IMR-90 (cell line): ENCODE data around the gene MICU1. TPM values are rescaled to one million over a fixed set of nuclear protein-coding genes. Genes with fewer than 3 reads are reported as not detected.
"Not testable (repeated sequence)": the region's sequence is repeated elsewhere in the genome, so short reads cannot be mapped to it uniquely, and the experiment has no call there.

Experiments
- ATAC-seq: fragments of 200-7000 bp; cut with Tn5 transposase; 2 replicates; pipeline ENCODE4 v1.9.1; 2020; ENCODE audit warnings: low read depth, mild to moderate bottlenecking, moderate library complexity
- BruUV-seq: library from RNA; stranded (reverse); fragments of 400-500 nt; replicated peaks from 2 replicates; lab custom pipeline; 2021; lab: Mats Ljungman, UMichigan
- CTCF ChIA-PET: fragments of 300-600 bp; formaldehyde crosslinking; extraction: SDS; loops from one replicate; lab custom pipeline; 2021; ENCODE audit warnings: antibody characterized with exemption; lab: Yijun Ruan, JAX
- POLR2A ChIA-PET: fragments of 300-600 bp; sonication (Branson Sonifier 250); formaldehyde crosslinking; loops from one replicate; lab custom pipeline; 2022; ENCODE audit warnings: antibody characterized with exemption; ENCODE audit not compliant: unreplicated experiment; lab: Charles Lee
- DNase-seq: peaks from one replicate; pipeline ENCODE4 v3.0.0; 2013
- H2AFZ ChIP-seq: replicated peaks from 2 replicates; pipeline ENCODE3; 2013; ENCODE audit warnings: low read length, mild to moderate bottlenecking; ENCODE audit not compliant: poor library complexity
- H2AK5ac ChIP-seq: 2 replicates; pipeline ENCODE4 v1.6.1; 2013; ENCODE audit warnings: low read depth, low read length, inconsistent platforms
- H2AK9ac ChIP-seq: replicated peaks from 2 replicates; pipeline ENCODE3; 2013; ENCODE audit warnings: mild to moderate bottlenecking, low read depth, low read length, moderate library complexity; ENCODE audit not compliant: poor library complexity
- H2BK120ac ChIP-seq: 2 replicates; pipeline ENCODE4 v1.6.1; 2013; ENCODE audit warnings: low read depth, low read length, inconsistent platforms
- H2BK15ac ChIP-seq: 3 replicates; pipeline ENCODE4 v1.6.1; 2013; ENCODE audit warnings: low read depth, low read length, inconsistent platforms
- H2BK20ac ChIP-seq: 2 replicates; pipeline ENCODE4 v1.6.1; 2013; ENCODE audit warnings: low read depth, mild to moderate bottlenecking, inconsistent platforms, low read length, moderate library complexity
- H2BK5ac ChIP-seq: 2 replicates; pipeline ENCODE4 v1.6.1; 2013; ENCODE audit warnings: mild to moderate bottlenecking, low read depth, low read length, inconsistent platforms; ENCODE audit not compliant: poor library complexity, severe bottlenecking
- H3K14ac ChIP-seq: replicated peaks from 2 replicates; pipeline ENCODE4 v1.6.1; 2013; ENCODE audit warnings: low read depth, low read length, inconsistent platforms
- H3K18ac ChIP-seq: 2 replicates; pipeline ENCODE4 v1.6.1; 2013; ENCODE audit warnings: low read depth, low read length, control low read depth
- H3K23ac ChIP-seq: 2 replicates; pipeline ENCODE4 v1.6.1; 2013; ENCODE audit warnings: low read depth, low read length, inconsistent platforms
- H3K27ac ChIP-seq: 2 replicates; pipeline ENCODE4 v1.5.1; 2013; ENCODE audit warnings: mild to moderate bottlenecking, control low read depth, low read length; ENCODE audit not compliant: insufficient read depth
- H3K27me3 ChIP-seq: 2 replicates; pipeline ENCODE4 v1.6.1; 2013; ENCODE audit warnings: low read length; ENCODE audit not compliant: control insufficient read depth, insufficient read depth
- H3K36me3 ChIP-seq: 2 replicates; pipeline ENCODE4 v1.6.1; 2013; ENCODE audit warnings: low read length, mixed read lengths; ENCODE audit not compliant: control insufficient read depth, insufficient read depth
- H3K4ac ChIP-seq: 2 replicates; pipeline ENCODE4 v1.6.1; 2013; ENCODE audit warnings: low read depth, low read length, inconsistent platforms
- H3K4me1 ChIP-seq: 2 replicates; pipeline ENCODE4 v1.6.1; 2013; ENCODE audit warnings: low read length, mixed read lengths; ENCODE audit not compliant: control insufficient read depth, insufficient read depth
- H3K4me2 ChIP-seq: 2 replicates; pipeline ENCODE4 v1.6.1; 2013; ENCODE audit warnings: low read depth, mild to moderate bottlenecking, control low read depth, low read length, moderate library complexity
- H3K4me3 ChIP-seq: 2 replicates; pipeline ENCODE4 v1.5.1; 2013; ENCODE audit warnings: low read depth, mild to moderate bottlenecking, control low read depth, low read length, moderate library complexity; ENCODE audit not compliant: insufficient read depth
- H3K56ac ChIP-seq: 2 replicates; pipeline ENCODE4 v1.6.1; 2013; ENCODE audit warnings: low read length, inconsistent platforms; ENCODE audit not compliant: insufficient read depth; ENCODE audit errors: extremely low read depth
- H3K79me1 ChIP-seq, 2 experiments: 2 replicates each; pipeline ENCODE4 v1.6.1; 2013; ENCODE audit warnings: low read length in 2 of 2, inconsistent platforms in 1 of 2, low read depth in 1 of 2
- H3K9ac ChIP-seq: 2 replicates; pipeline ENCODE4 v1.6.1; 2013; ENCODE audit warnings: low read depth, low read length, control low read depth
- H3K9me1 ChIP-seq: 2 replicates; pipeline ENCODE4 v1.6.1; 2013; ENCODE audit warnings: low read length, inconsistent platforms; ENCODE audit not compliant: insufficient read depth
- H3K9me3 ChIP-seq: 2 replicates; pipeline ENCODE4 v1.6.1; 2013; ENCODE audit warnings: low read length; ENCODE audit not compliant: control insufficient read depth, insufficient read depth
- H4K20me1 ChIP-seq: 2 replicates; pipeline ENCODE4 v1.6.1; 2013; ENCODE audit warnings: low read length, inconsistent platforms; ENCODE audit not compliant: insufficient read depth
- H4K5ac ChIP-seq: 2 replicates; pipeline ENCODE4 v1.6.1; 2013; ENCODE audit warnings: mild to moderate bottlenecking, low read depth, low read length, control low read depth
- H4K8ac ChIP-seq, 2 experiments: 2 replicates each; pipeline ENCODE4 v1.6.1; 2013; ENCODE audit warnings: low read depth in 2 of 2, low read length in 2 of 2, control low read depth in 1 of 2, inconsistent platforms in 1 of 2
- H4K91ac ChIP-seq: 2 replicates; pipeline ENCODE4 v1.6.1; 2013; ENCODE audit warnings: low read depth, low read length, inconsistent platforms; ENCODE audit not compliant: insufficient read depth
- WGBS, 2 experiments: methylation state at CpG; one replicate each; pipeline versions ENCODE4 v1.1.5 to v1.1.7; 2013; ENCODE audit warnings: missing lambda C conversion rate in 2 of 2; ENCODE audit not compliant: insufficient read length in 1 of 2; ENCODE audit errors: extremely low coverage in 2 of 2; 5-methylcytosine and 5-hydroxymethylcytosine counted together
- dilution Hi-C: fragments of 300-500 bp; cut with HindIII; formaldehyde crosslinking; loops from one replicate; pipeline ENCODE4 v1.14.3; 2018; ENCODE audit warnings: low sequenced_read_pairs; ENCODE audit not compliant: unreplicated experiment
- in situ Hi-C: fragments of 300-500 bp; cut with MboI; formaldehyde crosslinking; loops from 3 replicates; pipeline ENCODE4 v1.14.3; 2019; ENCODE audit warnings: low sequenced_read_pairs, inconsistent platforms, mixed read lengths
- intact Hi-C: fragments of 100-400 bp; cut with micrococcal nuclease; formaldehyde crosslinking; loops from 2 replicates; pipeline ENCODE4 v1.10.0; 2022
- polyA plus RNA-seq, 3 experiments: library from polyadenylated mRNA; depleted of rRNA; stranded (reverse); fragments of >200 nt; gene quantifications; 2 replicates each; pipeline ENCODE4 v1.2.3, GENCODE V29; 2012; ENCODE audit warnings: low replicate concordance in 1 of 3
- total RNA-seq: library from RNA; depleted of rRNA; stranded (reverse); fragments of >200 nt; gene quantifications from 2 replicates; pipeline ENCODE4 v1.2.3, GENCODE V29; 2012

The MICU1 gene
- total and polyA plus RNA-seq, 2 of the 4 experiments (the other 2 are of a cell fraction) = 43.6 to 44.7 TPM

DNA sequence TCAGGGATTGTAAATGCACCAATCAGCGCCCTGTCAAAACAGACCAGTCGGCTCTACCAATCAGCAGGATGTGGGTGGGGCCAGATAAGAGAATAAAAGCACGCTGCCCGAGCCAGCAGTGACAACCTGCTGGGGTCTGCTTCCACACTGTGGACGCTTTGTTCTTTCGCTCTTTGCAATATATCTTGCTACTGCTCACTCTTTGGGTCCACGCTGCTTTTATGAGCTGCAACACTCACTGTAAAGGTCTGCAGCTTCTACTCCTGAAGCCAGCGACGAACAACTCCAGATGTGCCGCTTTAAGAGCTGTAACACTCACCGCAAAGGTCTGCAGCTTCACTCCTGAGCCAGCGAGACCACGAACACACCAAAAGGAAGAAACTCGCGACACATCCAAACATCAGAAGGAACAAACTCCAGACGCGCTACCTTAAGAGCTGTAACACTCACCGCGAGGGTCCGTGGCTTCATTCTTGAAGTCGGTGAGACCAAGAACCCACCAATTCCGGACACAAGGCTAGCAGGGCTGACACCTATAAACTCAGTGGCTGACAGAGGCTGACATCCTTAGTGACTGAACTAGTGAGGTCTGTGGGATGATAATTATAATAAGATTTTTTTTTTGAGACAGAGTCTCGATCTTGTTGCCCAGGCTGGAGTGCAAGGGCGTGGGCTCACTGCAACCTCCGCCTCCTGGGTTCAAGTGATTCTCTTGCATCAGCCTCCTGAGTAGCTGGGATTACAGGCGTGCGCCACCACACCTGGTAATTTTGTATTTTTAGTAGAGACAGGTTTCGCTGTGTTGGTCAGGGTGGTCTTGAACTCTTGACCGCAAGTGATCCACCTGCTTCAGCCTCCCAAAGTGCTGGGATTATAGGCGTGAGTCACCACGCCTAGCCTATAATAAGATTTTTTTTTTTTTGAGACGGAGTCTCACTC, 298.9 kb downstream of the MICU1 start:
- H3K23ac ChIP-seq, H3K4me3 ChIP-seq, H2AFZ ChIP-seq, H3K56ac ChIP-seq, H2AK5ac ChIP-seq, dilution Hi-C loops, H3K4me2 ChIP-seq, H4K5ac ChIP-seq, H3K9me3 ChIP-seq, BruUV-seq, H4K8ac ChIP-seq, H2AK9ac ChIP-seq, H3K79me1 ChIP-seq, H3K18ac ChIP-seq, POLR2A ChIA-PET, H4K20me1 ChIP-seq, H4K91ac ChIP-seq, H3K27me3 ChIP-seq, H2BK5ac ChIP-seq, H3K14ac ChIP-seq, H2BK20ac ChIP-seq, H3K36me3 ChIP-seq, H3K4ac ChIP-seq, ATAC-seq, H3K9ac ChIP-seq, H3K27ac ChIP-seq, DNase-seq, H2BK15ac ChIP-seq: not testable (repeated sequence)
- 95% methylated on average over 24 of the region's 32 CpGs; no CpG with 5 or more reads in 1 of the 2 experiments for WGBS, 2 experiments
- in situ Hi-C loops (loop anchor here (10.0 kb wide), 1 partner anchor 362 kb away; the partner anchor contains the start of gene CHST3), intact Hi-C loops (loop anchor here (5.0 kb wide), 1 partner anchor 430 kb away; no protein-coding TSS in a partner anchor)
- 0 out of 2 replicates have a peak overlapping the region, but pooled peaks have one; percentile 33 for H2BK120ac ChIP-seq
- CTCF ChIA-PET = interaction anchor here (1.4 to 1.6 kb wide), 2 partner anchors 49 to 67 kb away, joined by 3 read pairs; no protein-coding TSS in a partner anchor
- H3K4me1 ChIP-seq = peaks cover 27% of the 10 kb centered on the region
- peaks cover 17% of the 10 kb centered on the region for H3K9me1 ChIP-seq
